Glomerular visceral epithelial cell (primary cell): ENCODE data around the gene TAS2R43.
"Not testable (repeated sequence)": the region's sequence is repeated elsewhere in the genome, so short reads cannot be mapped to it uniquely, and the experiment has no call there.

Experiments
- DNase-seq: peaks from one replicate; pipeline ENCODE4 v3.0.0-alpha.2; 2016; ENCODE audit errors: extremely low spot score

Gene TAS2R43

GRCh38 chr12:11059784-11060183 is 32.3 kb downstream of the TAS2R43 start:
- DNase-seq: no peak

GRCh38 chr12:11059041-11059440 is 33.1 kb downstream of the TAS2R43 start:
- DNase-seq: no peak

- DNase-seq: no peak
These were observed 36.8 kb downstream of the TAS2R43 start for GRCh38 chr12:11055306-11055705.

GRCh38 chr12:11049806-11050531 is 42.1 kb downstream of the TAS2R43 start:
- DNase-seq: not testable (repeated sequence)

- DNase-seq: not testable (repeated sequence)
These were observed 50.7 kb downstream of the TAS2R43 start for GRCh38 chr12:11041366-11041765.
